ENCODE measurements around the gene WNT16. TPM values are rescaled to one million over a fixed set of nuclear protein-coding genes. Genes with fewer than 3 reads are reported as not detected.

WNT16 gene
- total RNA-seq, 1 donor from 2014 or later = not detected

GRCh38 chr7:121366852-121367431 lies 38.1 kb downstream of the WNT16 start:
- ATAC-seq = no peak
- no peaks in the 10 kb centered on the region for H3K27me3 ChIP-seq (ENCODE audit: low read depth)
- no peak for DNase-seq
- no peak overlapping the region for H3K27ac ChIP-seq
- peaks cover 6% of the 10 kb centered on the region for H3K4me1 ChIP-seq
- no peaks in the 10 kb centered on the region for H3K9me3 ChIP-seq
- TF ChIP-seq CTCF (IDR thresholded peaks at IDR 0.05) = peak; percentile 78
- peaks cover 27% of the 10 kb centered on the region for H3K36me3 ChIP-seq
- intact Hi-C loops (cut with DNase I) = loop anchor here (5.0 kb wide), 1 partner anchor 180 kb away; no protein-coding TSS in a partner anchor
- H3K4me3 ChIP-seq = no peak overlapping the region

DNA sequence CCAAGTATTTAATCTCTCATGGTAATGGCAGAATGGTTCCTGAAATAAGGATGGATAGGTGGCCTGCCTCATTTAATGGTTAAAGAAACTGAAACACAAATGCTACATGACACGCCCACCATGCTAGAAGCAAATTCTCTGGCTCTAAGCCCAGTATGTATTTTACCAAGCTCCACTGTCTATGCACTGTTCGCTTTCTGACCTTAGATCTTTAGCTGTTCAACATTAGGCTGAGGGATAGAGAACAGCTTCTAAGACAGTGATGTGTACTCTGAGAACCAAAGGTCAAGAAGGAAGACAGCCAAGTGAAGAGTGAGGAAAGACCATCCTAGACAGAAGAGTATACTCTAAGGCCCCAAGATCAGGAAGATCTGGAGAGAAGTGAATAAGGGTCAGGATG lies 40.7 kb downstream of the WNT16 start:
- ATAC-seq (peak; percentile 40 to 54), DNase-seq (no peak)
- H3K27me3 ChIP-seq (ENCODE audit: low read depth) = no peaks in the 10 kb centered on the region
- intact Hi-C loops (cut with DNase I) = loop anchor here (5.0 kb wide), 1 partner anchor 178 kb away; no protein-coding TSS in a partner anchor
- no peak overlapping the region for H3K4me3 ChIP-seq
- H3K27ac ChIP-seq = no peak overlapping the region
- H3K9me3 ChIP-seq = no peaks in the 10 kb centered on the region
- H3K36me3 ChIP-seq = peaks cover 12% of the 10 kb centered on the region
- peaks cover 6% of the 10 kb centered on the region for H3K4me1 ChIP-seq
- TF ChIP-seq CTCF (IDR thresholded peaks at IDR 0.05) = no peak

DNA sequence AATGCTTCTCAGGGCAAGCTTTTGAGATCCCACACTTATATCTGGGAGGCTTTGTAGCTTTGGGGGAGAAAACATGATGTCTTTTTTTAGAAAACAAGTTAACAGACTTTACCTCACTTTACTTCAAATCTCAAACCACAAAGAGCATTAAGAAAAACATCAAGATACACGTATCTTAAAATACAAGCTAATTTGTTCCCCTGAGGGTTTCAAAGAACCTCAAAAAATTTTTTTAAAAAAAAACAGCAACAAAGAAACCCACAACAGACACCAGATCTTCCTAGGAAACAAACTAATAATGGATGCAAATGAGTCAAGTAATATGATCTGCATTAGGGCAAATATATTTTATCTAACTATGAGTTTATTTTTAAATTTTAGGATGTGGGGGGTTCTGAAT lies 42.6 kb downstream of the WNT16 start:
- Histone ChIP-seq H3K27me3 (ENCODE audit: low read depth) (no peaks in the 10 kb centered on the region), H3K4me3 (no peak overlapping the region), H3K36me3 (peaks cover 24% of the 10 kb centered on the region), H3K9me3 (no peaks in the 10 kb centered on the region), H3K27ac (no peak overlapping the region), H3K4me1 (peaks cover 6% of the 10 kb centered on the region)
- no peak for TF ChIP-seq CTCF (IDR thresholded peaks at IDR 0.05)
- intact Hi-C loops (cut with DNase I) = no loop called here
- ATAC-seq (no peak), DNase-seq (no peak)

GRCh38 chr7:121371883-121372282 lies 43.1 kb downstream of the WNT16 start:
- H3K27me3 ChIP-seq (ENCODE audit: low read depth) = no peaks in the 10 kb centered on the region
- no peaks in the 10 kb centered on the region for H3K9me3 ChIP-seq
- peaks cover 26% of the 10 kb centered on the region for H3K36me3 ChIP-seq
- peaks cover 6% of the 10 kb centered on the region for H3K4me1 ChIP-seq
- intact Hi-C loops (cut with DNase I) = no loop called here
- TF ChIP-seq CTCF (IDR thresholded peaks at IDR 0.05) = no peak
- no peak overlapping the region for H3K4me3 ChIP-seq
- DNase-seq (no peak), ATAC-seq (no peak)
- no peak overlapping the region for H3K27ac ChIP-seq

- no peak for TF ChIP-seq CTCF (IDR thresholded peaks at IDR 0.05)
- Histone ChIP-seq H3K36me3 (peaks cover 32% of the 10 kb centered on the region), H3K27ac (no peak overlapping the region), H3K4me1 (peaks cover 6% of the 10 kb centered on the region), H3K27me3 (ENCODE audit: low read depth) (no peaks in the 10 kb centered on the region), H3K9me3 (no peaks in the 10 kb centered on the region), H3K4me3 (no peak overlapping the region)
- ATAC-seq (peak in 1 of 2 donors; percentile 29), DNase-seq (no peak)
- intact Hi-C loops (cut with DNase I) = no loop called here
Measured at GRCh38 chr7:121372376-121373010, 43.7 kb downstream of the WNT16 start.
